Measurements from ENCODE around the gene CRELD1.

The CRELD1 gene

GRCh38 chr3:9966841-9967240 is 33.2 kb downstream of the CRELD1 start:
- DNase-seq = no peak

- no peak for DNase-seq
Observed at GRCh38 chr3:9969632-9970019, 36.0 kb downstream of the CRELD1 start.

- no peak for DNase-seq
Observed at GRCh38 chr3:9970020-9970652, 36.5 kb downstream of the CRELD1 start.

- peak; percentile 33 for DNase-seq
Observed at GRCh38 chr3:9976721-9977709, 43.4 kb downstream of the CRELD1 start.

GRCh38 chr3:9978710-9979305 is 45.2 kb downstream of the CRELD1 start:
- no peak for DNase-seq

- DNase-seq = no peak
Observed at GRCh38 chr3:9980251-9980650, 46.6 kb downstream of the CRELD1 start.

GRCh38 chr3:9986230-9986725 is 52.6 kb downstream of the CRELD1 start:
- DNase-seq = no peak

GRCh38 chr3:9994086-9994844 is 60.6 kb downstream of the CRELD1 start:
- no peak for DNase-seq

Measured in NCI-H1092 treated with DMSO at 0.1 percent for 48 hours (cell line).